DMS79 (cell line): ENCODE data around the gene CHIT1.
"Not testable (repeated sequence)": the region's sequence is repeated elsewhere in the genome, so short reads cannot be mapped to it uniquely, and the experiment has no call there.

Experiments used
- DNase-seq: peaks from one replicate; lab custom pipeline; 2025; lab: John Stamatoyannopoulos, UW

Gene CHIT1

DNA sequence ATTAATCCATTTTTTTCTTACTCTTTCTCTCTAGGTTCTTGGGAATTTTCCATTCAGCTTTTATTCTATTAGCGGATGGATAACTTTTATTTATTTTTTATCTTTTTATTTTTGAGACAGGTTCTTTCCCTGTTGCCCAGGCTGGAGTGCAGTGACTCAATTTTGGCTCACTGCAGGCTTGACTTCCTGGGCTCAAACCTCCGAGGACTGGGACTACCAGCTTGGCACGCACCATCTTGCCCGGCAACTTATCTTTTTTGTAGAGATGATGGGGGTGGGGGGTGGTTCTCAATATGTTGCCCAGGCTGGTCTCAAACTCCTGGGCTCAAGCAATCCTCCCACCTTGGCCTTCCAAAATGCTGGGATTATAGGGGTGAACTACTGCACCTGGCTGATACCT, 36.1 kb upstream of the CHIT1 start:
- no peak for DNase-seq

DNA sequence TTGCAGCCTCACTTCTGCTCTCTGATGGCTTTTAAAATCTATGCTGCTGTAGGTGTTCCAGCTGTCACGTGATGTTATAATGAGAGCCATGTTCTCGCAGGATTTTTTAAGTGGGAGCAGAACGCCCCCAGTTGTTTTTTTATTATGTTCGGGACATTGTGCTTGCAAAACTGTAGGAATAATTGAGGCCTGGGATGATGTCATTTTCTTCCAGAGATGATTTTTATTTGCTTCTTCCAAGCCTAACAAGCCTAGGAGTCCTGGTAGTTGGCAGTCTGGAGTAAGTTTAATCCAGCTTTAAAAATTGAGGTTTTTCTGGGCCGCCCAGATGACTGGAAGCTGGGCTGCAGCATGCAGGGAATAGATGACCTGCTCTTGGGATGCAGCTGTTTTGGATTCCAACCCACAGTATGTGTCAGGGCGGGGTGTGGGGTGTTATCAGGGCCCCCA, 34.6 kb upstream of the CHIT1 start:
- DNase-seq: no peak

DNA sequence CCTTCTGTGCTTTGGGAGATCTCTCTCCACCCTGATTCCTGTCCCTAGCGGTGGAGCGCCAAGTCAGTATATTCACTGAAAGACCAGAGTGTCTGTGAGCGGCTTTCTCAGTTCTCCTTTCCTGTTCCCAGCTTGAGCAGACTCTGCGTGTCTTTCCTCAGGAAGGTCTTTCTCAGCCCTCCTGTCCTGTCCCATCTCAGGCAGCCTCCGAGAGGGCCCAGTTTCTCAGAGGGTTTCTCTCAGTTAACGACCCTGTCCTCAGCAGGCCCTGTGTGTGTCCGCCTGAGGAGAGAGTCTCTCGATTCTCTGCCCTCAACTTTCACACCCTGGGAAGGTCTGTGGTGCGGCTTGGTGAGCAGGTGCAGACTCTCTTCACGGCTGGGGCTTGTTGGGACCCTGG, 34.0 kb upstream of the CHIT1 start:
- DNase-seq: no peak

DNA sequence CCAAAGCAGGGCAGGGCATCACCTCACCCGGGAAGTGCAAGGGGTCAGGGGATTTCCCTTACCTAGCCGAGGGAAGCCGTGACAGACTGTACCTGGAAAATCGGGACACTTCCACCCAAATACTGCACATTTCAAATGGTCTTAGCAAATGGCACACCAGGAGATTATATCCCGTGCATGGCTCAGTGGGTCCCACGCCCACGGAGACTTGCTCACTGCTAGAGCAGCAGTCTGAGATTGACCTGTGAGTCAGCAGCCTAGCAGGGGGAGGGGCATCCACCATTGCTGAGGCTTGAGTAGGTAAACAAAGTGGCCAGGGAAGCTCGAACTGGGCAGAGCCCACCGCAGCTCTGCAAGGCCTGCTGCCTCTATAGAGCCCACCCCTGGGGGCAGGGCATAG, 27.2 kb upstream of the CHIT1 start:
- DNase-seq: not testable (repeated sequence)

DNA sequence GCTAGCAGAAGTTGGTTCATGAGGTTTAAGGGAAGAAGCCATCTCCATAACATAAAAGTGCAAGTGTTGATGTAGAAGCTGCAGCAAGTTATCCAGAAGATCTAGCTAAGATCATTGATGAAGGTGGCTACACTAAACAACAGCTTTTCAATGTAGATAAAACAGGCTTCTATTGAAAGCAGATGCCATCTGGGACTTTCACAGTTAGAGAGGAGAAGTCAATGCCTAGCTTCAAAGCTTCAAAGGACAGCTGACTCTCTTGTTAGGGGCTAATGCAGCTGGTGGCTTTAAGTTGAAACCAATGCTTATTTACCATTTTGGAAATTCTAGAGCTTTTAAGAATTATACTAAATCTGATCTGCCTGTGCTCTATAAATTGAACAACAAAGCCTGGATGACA, 25.3 kb upstream of the CHIT1 start:
- DNase-seq: not testable (repeated sequence)

DNA sequence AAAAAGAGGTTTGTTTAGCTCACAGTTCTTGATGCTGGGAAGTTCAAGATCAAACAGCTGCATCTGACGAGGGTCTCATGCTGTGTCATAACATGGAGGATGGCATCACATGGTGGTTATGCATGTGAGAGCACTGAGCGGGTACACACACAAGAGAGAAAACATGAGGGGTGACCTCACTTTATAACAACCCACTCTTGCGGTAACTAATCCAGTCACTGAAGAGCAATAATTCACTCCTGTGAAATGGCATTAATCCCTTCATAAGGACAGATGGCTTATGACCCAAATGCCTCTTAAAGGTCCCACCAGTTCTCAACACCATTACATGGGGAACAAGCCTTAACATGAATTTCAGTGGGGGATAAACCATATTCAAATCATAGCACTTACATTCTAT, 23.2 kb upstream of the CHIT1 start:
- DNase-seq: peak; percentile 87

DNA sequence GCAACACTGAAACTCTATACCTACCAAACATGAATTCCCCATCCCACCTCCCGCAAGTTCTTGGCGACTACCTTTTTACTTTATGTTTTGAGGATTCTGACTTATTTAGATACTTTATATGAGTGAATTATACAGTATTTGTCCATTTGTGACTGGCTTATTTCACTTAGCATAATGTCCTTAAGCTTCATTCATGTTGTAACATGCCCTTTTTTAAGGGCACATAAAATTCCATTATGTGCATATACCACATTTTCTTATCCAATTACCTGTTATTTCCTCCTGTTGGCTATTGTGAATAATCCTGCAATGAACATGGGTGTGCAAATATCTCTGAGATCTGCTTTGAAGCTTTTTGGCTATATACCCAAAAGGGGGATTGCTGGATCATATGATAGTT, 22.0 kb upstream of the CHIT1 start:
- no peak for DNase-seq

DNA sequence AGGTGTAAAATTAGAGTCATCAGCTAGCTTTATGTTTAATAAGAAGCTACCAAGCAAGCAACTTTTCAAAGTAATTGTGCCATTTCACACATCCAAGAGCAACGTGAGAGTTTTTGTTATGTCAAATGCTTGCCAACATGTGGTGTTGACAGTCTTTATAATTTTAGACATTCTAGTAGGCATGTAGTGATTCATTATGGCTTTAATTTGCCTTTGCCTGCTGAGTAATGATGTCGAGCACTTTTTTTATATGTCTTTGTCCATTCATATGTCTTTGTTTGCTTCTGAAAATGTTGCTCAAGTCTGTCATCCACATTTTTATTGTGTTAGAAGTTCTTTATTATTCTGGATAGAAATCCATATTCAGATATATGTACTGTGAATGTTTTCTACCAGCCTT, 21.4 kb upstream of the CHIT1 start:
- DNase-seq: no peak

DNA sequence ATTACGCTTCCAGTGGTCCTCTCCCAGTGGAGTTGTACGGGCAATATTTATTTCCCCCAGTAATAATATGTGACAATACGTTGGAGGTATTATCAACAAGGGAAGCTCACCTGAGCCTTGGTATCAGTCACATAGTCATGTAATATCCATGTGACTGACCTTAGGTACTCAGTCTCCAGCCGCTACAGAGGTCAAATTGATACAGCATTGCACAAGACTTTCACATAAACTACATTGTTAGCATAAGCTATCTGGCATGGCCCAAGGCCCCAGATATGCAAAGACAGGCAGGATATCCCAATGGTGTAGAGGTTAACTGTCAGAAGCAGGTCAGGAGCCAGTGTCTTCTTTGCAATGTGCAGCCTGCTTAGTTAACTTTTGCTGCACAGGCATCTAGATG, 15.3 kb upstream of the CHIT1 start:
- no peak for DNase-seq

DNA sequence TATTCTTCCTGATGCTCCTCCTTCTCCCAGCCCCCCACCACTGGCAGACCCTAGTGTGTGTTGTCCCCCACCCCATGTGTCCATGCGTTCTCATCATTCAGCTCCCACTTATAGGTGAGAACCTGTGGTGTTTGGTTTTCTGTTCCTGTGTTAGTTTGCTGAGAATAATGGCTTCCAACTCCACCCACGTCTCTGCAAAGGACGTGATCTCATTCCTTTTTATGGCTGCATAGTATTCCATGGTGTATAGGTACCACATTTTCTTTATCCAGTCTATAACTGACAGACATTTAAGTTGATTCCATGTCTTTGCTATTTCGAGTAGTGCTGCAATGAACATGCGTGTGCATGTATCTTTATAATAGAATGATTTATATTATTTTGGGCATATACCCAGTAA, 12.2 kb upstream of the CHIT1 start:
- not testable (repeated sequence) for DNase-seq

DNA sequence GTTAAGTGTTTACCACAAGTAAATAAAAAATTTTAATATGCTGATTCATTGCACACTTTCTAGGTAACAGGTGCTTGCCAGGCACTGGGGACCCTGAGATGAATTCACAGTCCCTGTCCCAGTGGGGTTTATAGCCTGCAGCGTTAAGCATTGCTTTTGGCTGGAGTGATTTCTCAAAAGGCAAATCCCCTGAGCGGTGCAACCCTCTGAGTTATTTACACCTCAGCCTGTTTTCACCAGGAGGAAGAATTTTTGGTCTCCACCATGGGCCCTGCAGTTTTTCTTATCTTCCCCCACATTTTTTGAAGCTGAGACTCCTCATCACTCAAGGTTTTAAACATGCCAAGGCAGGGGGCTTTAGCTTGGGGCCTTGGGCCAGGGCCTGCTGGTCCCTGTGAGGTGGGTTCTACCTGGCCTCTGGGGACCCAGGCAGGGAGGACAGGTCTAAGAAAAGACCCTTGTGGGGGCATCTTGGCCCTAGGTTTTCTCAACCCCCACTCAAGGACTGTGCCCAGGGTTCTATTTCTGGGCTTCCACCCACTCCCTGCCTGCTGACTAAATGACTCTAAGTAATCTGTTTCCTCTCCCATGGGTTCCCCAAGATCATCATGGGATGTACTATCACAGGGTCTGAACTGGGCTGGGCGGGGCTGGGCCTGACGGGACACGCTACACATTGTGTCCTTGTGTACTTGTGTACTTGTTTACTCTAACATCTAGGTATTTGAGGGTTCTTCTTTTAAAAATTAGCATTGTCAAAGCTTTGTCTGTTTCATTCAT, 10.2 kb upstream of the CHIT1 start:
- DNase-seq: peak; percentile 43

DNA sequence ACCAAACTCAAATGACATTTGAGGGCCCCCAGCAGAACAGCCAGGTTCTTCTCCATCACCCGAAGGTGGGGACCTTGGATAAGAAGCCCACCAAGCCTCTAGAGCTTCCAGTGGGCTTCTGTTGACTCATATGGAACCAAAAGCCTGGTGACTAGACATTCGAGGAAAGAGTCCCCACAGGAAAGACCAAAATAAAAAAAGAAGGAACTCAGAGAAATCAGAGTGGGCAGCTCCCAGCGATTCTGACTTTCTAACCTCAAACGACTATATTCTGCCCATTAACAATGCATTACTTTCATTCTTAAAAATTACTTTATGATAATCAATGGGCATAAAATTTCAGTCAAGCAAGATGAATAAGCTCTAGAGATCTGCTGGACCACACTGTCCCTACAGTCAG, 9.6 kb upstream of the CHIT1 start:
- DNase-seq: no peak

DNA sequence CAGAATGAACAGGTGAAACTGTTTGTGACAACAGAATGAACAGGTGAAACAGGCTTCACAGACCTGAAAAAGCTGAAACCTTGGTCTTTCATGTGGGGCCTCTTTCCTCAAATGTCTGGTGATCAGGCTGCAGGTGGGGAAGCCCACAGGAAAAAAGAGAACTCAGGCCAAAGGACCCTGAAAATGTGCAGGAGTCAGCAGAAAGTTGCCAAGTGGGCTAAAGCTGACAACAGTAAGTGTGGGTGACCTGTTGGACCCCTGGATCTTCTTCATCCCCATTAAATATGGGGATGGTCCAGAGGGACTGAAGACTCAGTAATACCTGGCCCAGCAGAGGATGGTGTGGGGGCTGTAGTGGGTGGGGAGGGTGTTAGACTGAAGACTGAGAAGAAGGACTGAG, 9.1 kb upstream of the CHIT1 start:
- no peak for DNase-seq

DNA sequence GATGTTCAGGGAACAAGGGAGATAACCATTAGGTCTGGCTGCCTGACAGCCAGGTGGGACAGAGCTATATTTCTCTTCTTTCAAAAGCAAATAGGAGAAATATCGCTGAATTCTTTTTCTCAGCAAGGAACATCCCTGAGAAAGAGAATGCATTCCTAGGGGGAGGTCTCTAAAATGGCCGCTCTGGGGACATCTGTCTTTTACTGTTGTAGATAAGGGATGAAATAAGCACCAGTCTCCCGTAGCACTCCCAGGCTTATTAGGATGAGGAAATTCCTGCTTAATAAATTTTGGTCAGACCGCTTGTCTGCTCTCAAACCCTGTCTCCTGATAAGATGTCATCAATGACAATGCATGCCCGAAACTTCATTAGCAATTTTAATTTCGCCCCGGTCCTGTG, 5.4 kb upstream of the CHIT1 start:
- not testable (repeated sequence) for DNase-seq

DNA sequence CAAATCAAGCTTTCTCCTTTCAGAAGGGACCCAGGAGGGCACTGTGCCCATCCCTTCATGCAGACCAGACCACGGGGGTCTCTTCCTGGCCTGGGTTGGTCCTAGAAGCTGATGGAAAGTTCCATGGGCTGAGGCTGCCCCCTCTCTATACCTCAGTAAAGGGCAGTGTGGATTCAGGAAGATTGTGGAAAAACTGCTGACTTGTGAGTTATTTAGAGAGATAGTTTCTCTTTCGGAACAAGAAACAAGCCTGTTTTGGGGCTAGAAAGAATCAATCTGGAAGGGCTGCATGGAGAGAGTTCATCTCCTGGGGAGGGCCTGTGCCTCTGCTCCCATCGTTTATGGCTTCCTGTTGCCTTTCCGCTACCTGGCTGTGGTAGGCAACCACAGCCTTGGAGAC, 803 bp downstream of the CHIT1 start:
- no peak for DNase-seq

DNA sequence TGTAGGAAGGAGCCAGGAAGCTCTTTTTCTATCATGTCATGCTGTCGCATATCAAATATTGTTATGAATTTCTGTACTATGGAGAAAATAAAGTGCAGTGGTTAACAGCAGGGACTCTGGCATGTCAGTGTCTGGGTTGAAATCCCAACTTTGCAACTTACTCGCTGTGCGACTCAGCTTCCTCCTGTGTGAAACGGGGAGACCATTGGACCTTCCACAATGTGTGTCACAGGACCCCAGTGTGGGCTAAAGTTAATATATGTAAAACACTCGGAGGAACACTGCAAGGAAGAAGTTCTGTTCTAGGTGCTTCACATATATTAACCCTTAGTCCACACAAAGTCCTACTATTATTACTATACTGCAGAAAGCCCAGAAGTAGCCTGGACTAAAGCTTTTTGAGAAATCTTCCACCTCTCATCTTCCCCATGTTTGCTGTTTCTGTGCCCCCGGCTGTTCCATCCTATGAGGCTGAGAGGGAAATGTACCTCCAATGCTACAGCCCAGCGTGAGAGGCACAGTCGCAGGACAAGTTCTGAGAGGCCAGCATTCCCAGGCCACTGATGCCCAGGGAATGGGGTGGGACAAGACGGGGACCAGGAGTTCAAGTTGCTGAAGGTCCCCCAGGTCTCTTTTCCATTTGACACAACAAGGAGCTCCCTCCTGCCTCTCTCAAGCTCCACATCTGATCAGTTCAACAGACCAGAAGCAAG, 1.9 kb downstream of the CHIT1 start:
- DNase-seq: no peak

DNA sequence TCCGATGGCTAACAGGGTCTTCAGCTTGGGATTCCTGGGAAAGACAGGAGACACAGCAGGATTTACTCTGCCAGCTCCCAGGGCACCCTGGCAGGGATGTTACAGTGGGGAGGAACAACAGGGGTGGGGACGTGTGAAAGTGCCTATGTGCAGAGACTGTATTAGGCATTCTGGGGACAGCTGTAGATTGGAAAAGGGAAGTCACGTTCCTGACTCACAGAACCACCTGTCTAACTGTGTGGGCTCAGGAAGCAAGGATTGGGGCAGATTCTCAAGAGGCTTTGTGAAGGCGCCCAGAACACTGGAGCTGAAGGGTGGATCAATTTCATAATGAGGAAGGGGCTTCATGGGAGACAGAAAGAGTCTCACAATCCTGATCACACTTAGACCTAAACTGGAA, 4.4 kb downstream of the CHIT1 start:
- DNase-seq: no peak

DNA sequence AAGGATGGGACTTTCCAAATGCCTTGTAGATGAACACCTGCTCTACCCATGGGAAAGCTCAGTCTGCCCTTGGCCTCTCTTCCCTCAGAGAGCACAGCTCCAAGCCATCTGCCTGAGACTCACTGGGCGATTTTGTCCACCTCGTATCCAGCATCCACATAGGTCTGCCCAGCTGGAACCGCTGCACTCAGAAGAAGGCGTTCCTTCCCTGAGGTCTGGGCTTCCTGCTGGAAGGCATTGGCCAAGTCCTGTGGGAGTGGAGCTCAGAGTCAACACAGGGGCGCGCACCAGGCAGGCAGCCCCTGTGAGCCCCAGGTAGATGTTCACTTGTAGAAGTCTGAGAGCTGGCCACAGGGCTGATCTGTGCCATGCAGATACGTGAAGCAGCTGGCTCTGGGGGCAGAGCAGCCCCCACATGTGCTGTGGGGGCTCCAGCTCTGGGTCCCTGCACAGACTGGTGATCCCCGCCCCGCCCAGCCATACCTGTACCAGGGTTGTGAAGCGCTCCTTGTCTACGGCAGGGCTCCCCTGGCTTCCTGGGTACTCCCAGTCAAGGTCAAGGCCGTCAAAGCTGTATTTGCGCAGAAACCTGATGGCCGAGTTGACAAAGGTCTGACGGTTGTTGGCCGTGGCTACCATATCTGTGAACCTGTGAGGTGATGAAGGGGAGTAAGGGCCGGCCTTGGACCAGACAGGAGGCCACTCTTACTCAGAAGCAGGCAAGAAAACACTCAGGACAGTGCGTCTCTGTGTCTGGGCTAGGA, 6.3 kb downstream of the CHIT1 start:
- no peak for DNase-seq

DNA sequence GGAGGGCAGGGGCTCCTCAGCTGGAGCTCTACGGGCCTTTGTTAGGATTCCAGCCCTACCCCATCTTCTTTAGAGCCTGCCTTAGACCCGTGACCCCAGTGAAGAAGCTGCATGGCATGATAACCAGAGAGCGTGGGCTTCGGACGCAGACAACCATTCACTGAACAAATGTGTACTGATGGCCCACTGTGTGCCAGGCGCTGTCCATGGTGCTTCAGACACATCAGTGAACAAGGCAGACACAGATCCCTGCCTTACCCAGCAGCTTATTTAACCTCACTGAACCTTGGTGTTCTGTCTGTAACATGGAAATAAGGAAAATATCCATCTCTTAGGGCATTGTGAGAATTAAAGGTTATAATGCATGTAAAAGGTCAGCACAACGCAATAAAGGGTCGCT, 9.5 kb downstream of the CHIT1 start:
- no peak for DNase-seq

DNA sequence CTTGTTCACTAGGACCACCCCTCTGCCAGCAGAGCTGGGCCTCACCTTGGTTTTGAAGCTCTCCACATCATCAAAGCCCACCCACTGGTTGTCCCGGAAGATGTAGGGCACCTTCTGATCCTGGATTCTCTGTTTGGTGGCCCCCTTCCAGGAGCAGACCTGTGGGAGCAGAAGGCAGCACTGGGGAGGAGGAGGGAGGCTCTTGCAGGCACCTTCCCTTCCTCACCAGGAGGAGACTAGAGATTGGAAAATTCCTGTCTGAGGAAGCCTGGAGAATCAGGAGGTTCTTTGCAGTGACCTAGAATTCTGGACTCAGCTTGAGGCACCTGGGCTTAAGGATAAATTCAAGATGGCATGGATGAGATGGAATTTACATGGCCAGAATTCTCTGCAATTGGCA, 10.3 kb downstream of the CHIT1 start:
- no peak for DNase-seq

DNA sequence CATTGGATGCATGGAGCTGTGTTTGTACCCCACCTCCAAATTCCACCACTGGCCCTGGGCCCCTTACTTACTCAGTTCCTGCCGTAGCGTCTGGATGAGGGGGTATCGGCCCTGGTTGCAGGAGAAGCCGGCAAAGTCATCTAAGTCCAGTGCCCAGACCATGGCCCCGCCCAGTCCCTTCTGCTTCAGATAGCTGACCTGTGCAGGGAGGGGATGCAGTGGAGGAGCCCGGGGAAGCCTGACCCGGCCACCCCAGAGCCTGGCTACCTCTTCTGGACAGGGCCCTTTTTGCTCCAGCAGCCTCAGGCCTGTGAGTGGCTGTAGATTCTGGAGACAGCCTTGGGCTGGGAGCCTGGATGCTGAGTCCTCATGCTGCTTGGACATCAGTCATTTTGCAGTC, 11.8 kb downstream of the CHIT1 start:
- DNase-seq: no peak

DNA sequence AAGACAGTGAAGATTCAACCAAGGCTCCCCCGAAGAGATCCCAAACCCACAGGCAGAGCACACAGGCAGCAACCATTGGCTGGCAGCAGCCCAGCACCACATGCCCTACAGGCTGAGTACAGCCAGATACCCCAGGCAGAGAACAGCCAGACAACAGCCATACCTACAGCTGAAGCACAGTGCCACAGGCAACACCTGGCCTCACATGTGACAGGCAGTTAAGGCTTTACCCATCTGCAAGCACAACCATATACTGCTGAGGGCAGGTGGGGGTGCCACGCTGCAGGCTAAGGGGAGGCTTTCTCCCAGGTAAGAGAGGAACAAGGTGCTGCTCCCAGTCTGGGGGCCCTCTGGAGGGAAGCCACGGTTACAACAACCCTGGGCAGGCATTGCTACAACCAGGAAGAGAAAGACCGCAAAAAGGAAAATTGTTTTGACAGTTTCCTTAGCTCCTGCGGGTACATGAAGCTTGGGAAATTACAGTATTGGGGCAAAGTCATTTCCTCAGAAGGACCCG, 12.3 kb downstream of the CHIT1 start:
- DNase-seq: no peak
